IPS-15b (cell line): Measurements from ENCODE around the gene AUTS2.
A peak's percentile ranks its signal among the peaks of the same experiment; 100 is the strongest.

ENCODE experiments used
- H3K27me3 ChIP-seq: one replicate; pipeline ENCODE4 v1.6.1; 2013; ENCODE audit warnings: low read length; ENCODE audit not compliant: control insufficient read depth, insufficient read depth
- H3K36me3 ChIP-seq: one replicate; pipeline ENCODE4 v1.6.1; 2013; ENCODE audit warnings: low read length; ENCODE audit not compliant: control insufficient read depth, insufficient read depth
- H3K4me1 ChIP-seq: one replicate; pipeline ENCODE4 v1.6.1; 2013; ENCODE audit warnings: mild to moderate bottlenecking, low read length; ENCODE audit not compliant: control insufficient read depth, insufficient read depth
- H3K4me3 ChIP-seq: one replicate; pipeline ENCODE4 v1.5.1; 2013; ENCODE audit warnings: low read depth, low read length
- H3K9ac ChIP-seq: one replicate; pipeline ENCODE4 v1.6.1; 2013; ENCODE audit warnings: low read depth, mild to moderate bottlenecking, low read length
- H3K9me3 ChIP-seq: one replicate; pipeline ENCODE4 v1.6.1; 2013; ENCODE audit warnings: mild to moderate bottlenecking, low read length; ENCODE audit not compliant: control insufficient read depth, insufficient read depth

Gene AUTS2

GRCh38 chr7:69602522-69602921 is 4.2 kb downstream of the AUTS2 start:
- H3K27me3 ChIP-seq = peaks cover 74% of the 10 kb centered on the region
- H3K4me3 ChIP-seq = no peak overlapping the region
- peaks cover 2% of the 10 kb centered on the region for H3K4me1 ChIP-seq
- no peaks in the 10 kb centered on the region for H3K36me3 ChIP-seq
- H3K9ac ChIP-seq = no peak overlapping the region
- H3K9me3 ChIP-seq = no peaks in the 10 kb centered on the region

GRCh38 chr7:69603351-69603750 is 5.1 kb downstream of the AUTS2 start:
- no peaks in the 10 kb centered on the region for H3K9me3 ChIP-seq
- H3K27me3 ChIP-seq = peaks cover 82% of the 10 kb centered on the region
- peaks cover 2% of the 10 kb centered on the region for H3K4me1 ChIP-seq
- no peak overlapping the region for H3K4me3 ChIP-seq
- no peak overlapping the region for H3K9ac ChIP-seq
- H3K36me3 ChIP-seq = no peaks in the 10 kb centered on the region

- Histone ChIP-seq H3K9me3 (no peaks in the 10 kb centered on the region), H3K4me3 (no peak overlapping the region), H3K27me3 (peaks cover 89% of the 10 kb centered on the region), H3K36me3 (no peaks in the 10 kb centered on the region), H3K9ac (no peak overlapping the region), H3K4me1 (peaks cover 4% of the 10 kb centered on the region)
Observed at GRCh38 chr7:69603937-69604494, 5.7 kb downstream of the AUTS2 start.

GRCh38 chr7:69605070-69605469 is 6.8 kb downstream of the AUTS2 start:
- peaks cover 99% of the 10 kb centered on the region for H3K27me3 ChIP-seq
- H3K4me1 ChIP-seq = peaks cover 4% of the 10 kb centered on the region
- no peaks in the 10 kb centered on the region for H3K9me3 ChIP-seq
- no peaks in the 10 kb centered on the region for H3K36me3 ChIP-seq
- H3K9ac ChIP-seq = no peak overlapping the region
- no peak overlapping the region for H3K4me3 ChIP-seq

GRCh38 chr7:69605546-69605945 is 7.3 kb downstream of the AUTS2 start:
- H3K27me3 ChIP-seq = peaks cover 99% of the 10 kb centered on the region
- no peaks in the 10 kb centered on the region for H3K36me3 ChIP-seq
- H3K4me1 ChIP-seq = peaks cover 4% of the 10 kb centered on the region
- no peak overlapping the region for H3K9ac ChIP-seq
- H3K4me3 ChIP-seq = no peak overlapping the region
- H3K9me3 ChIP-seq = no peaks in the 10 kb centered on the region

GRCh38 chr7:69608049-69608448 is 9.8 kb downstream of the AUTS2 start:
- Histone ChIP-seq H3K4me1 (peaks cover 2% of the 10 kb centered on the region), H3K4me3 (no peak overlapping the region), H3K27me3 (peaks cover 98% of the 10 kb centered on the region)

GRCh38 chr7:69608878-69609277 is 10.6 kb downstream of the AUTS2 start:
- Histone ChIP-seq H3K36me3 (no peaks in the 10 kb centered on the region), H3K9me3 (no peaks in the 10 kb centered on the region), H3K4me3 (no peak overlapping the region), H3K27me3 (peaks cover 98% of the 10 kb centered on the region), H3K4me1 (peaks cover 3% of the 10 kb centered on the region), H3K9ac (no peak overlapping the region)

More at GRCh38 chr7:69608049-69608448, 9.8 kb downstream of the AUTS2 start:
- Histone ChIP-seq H3K9ac (no peak overlapping the region), H3K9me3 (no peaks in the 10 kb centered on the region), H3K36me3 (no peaks in the 10 kb centered on the region)

- H3K27me3 ChIP-seq = peaks cover 98% of the 10 kb centered on the region
Observed at GRCh38 chr7:69609541-69610373, 11.5 kb downstream of the AUTS2 start.

GRCh38 chr7:69610374-69611084 is 12.3 kb downstream of the AUTS2 start:
- H3K9me3 ChIP-seq = no peaks in the 10 kb centered on the region
- H3K9ac ChIP-seq = no peak overlapping the region
- H3K27me3 ChIP-seq = peaks cover 98% of the 10 kb centered on the region
- H3K4me1 ChIP-seq = peaks cover 5% of the 10 kb centered on the region
- peak overlapping the region; percentile 11 for H3K4me3 ChIP-seq
- H3K36me3 ChIP-seq = no peaks in the 10 kb centered on the region

More at GRCh38 chr7:69609541-69610373, 11.5 kb downstream of the AUTS2 start:
- no peak overlapping the region for H3K9ac ChIP-seq
- peaks cover 5% of the 10 kb centered on the region for H3K4me1 ChIP-seq
- H3K4me3 ChIP-seq = no peak overlapping the region
- no peaks in the 10 kb centered on the region for H3K9me3 ChIP-seq
- H3K36me3 ChIP-seq = no peaks in the 10 kb centered on the region

- peaks cover 98% of the 10 kb centered on the region for H3K27me3 ChIP-seq
- H3K9ac ChIP-seq = no peak overlapping the region
- peaks cover 18% of the 10 kb centered on the region for H3K4me1 ChIP-seq
- H3K36me3 ChIP-seq = no peaks in the 10 kb centered on the region
- no peaks in the 10 kb centered on the region for H3K9me3 ChIP-seq
- H3K4me3 ChIP-seq = no peak overlapping the region
Observed at GRCh38 chr7:69612981-69613380, 14.7 kb downstream of the AUTS2 start.

GRCh38 chr7:69613846-69614245 is 15.6 kb downstream of the AUTS2 start:
- Histone ChIP-seq H3K4me3 (no peak overlapping the region), H3K9ac (no peak overlapping the region), H3K27me3 (peaks cover 98% of the 10 kb centered on the region), H3K4me1 (peaks cover 25% of the 10 kb centered on the region), H3K36me3 (no peaks in the 10 kb centered on the region), H3K9me3 (no peaks in the 10 kb centered on the region)
